Body of pancreas (tissue), 4 donors: ENCODE data around the gene INTS11. TPM values are rescaled to one million over a fixed set of nuclear protein-coding genes. Genes with fewer than 3 reads are reported as not detected.

Experiments
- ATAC-seq: fragments of 150-250 bp; one replicate; pipeline ENCODE4 v1.9.1; 2016
- DNase-seq, 4 donors: peaks; one replicate each; pipeline ENCODE4 v3.0.0-alpha.2; 2019
- H3K27ac ChIP-seq, 4 donors: fragments of 200-600 bp; sonication (generic); 1 replicate in 3 of 4; 2 replicates in 1 of 4; pipeline versions ENCODE4 v1.5.1 to v1.6.1; 2016 to 2019; ENCODE audit warnings: mild to moderate bottlenecking in 1 of 4, mixed read lengths in 1 of 4, moderate library complexity in 1 of 4
- H3K27me3 ChIP-seq, 2 donors: fragments of 200-600 bp; sonication (generic); one replicate each; pipeline ENCODE4 v1.6.0; 2016; ENCODE audit warnings: mild to moderate bottlenecking in 1 of 2
- H3K36me3 ChIP-seq, 2 donors: fragments of 200-600 bp; sonication (generic); replicated peaks in 1 of 2; 2 replicates each; pipeline ENCODE4 v1.5.1; 2016; ENCODE audit warnings: low read depth in 2 of 2; ENCODE audit not compliant: insufficient read depth in 1 of 2
- H3K4me1 ChIP-seq: fragments of 200-600 bp; sonication (generic); one replicate; pipeline ENCODE4 v1.6.0; 2016
- H3K4me3 ChIP-seq, 2 donors: fragments of 200-600 bp; sonication (generic); 1 replicate in 1 of 2; 2 replicates in 1 of 2; pipeline ENCODE4 v1.5.1; 2016 to 2019
- H3K9me3 ChIP-seq, 3 donors: fragments of 200-600 bp; sonication (generic); 1 replicate in 2 of 3; 2 replicates in 1 of 3; pipeline ENCODE4 v1.5.1; 2016
- POLR2A ChIP-seq, 3 donors: fragments of 450-650 bp; IDR thresholded peaks; one replicate each; pipeline ENCODE4 v1.6.1; 2016; ENCODE audit warnings: antibody characterized with exemption in 3 of 3, mild to moderate bottlenecking in 2 of 3
- WGBS, 2 donors: methylation state at CpG; one replicate each; pipeline ENCODE4 v1.1.5; 2017; 5-methylcytosine and 5-hydroxymethylcytosine counted together
- intact Hi-C: fragments of 100-400 bp; cut with DNase I; formaldehyde crosslinking; loops from one replicate; pipeline ENCODE4 v1.15.1; 2023
- total RNA-seq, 2 donors: library from RNA; depleted of rRNA; stranded (reverse); fragments of >200 nt; gene quantifications; one replicate each; pipeline ENCODE4 v1.1.0, GENCODE V29; 2016
- TF ChIP-seq, protein P1 (sequence below), 7 experiments: fragments of 450-650 bp in 4 of 7; fragments of 200-600 bp in 3 of 7; sonication (generic) in 3 of 7; IDR thresholded peaks; one replicate each; pipeline ENCODE4 v1.5.1; 2016 to 2019; ENCODE audit warnings: antibody characterized with exemption in 7 of 7

The INTS11 gene
- total RNA-seq, 2 donors from 2014 or later = 89.0 to 189 TPM

- no peak for DNase-seq
- Histone ChIP-seq H3K27me3 (peaks cover 0 to 25% of the 10 kb centered on the region in 2 donors), H3K27ac (peak overlapping the region in 2 of 4 donors; percentile 25 to 59), H3K4me1 (peaks cover 20% of the 10 kb centered on the region), H3K4me3 (no peak overlapping the region), H3K36me3 (no peaks in the 10 kb centered on the region), H3K9me3 (no peaks in the 10 kb centered on the region)
- intact Hi-C loops = no loop called here
- no peak for ATAC-seq
- WGBS, 2 donors = 19 to 55% methylated on average over 4 to 18 of the region's 18 CpGs
- no peak for TF ChIP-seq POLR2A (IDR thresholded peaks at IDR 0.05)
- TF ChIP-seq, protein P1, sequence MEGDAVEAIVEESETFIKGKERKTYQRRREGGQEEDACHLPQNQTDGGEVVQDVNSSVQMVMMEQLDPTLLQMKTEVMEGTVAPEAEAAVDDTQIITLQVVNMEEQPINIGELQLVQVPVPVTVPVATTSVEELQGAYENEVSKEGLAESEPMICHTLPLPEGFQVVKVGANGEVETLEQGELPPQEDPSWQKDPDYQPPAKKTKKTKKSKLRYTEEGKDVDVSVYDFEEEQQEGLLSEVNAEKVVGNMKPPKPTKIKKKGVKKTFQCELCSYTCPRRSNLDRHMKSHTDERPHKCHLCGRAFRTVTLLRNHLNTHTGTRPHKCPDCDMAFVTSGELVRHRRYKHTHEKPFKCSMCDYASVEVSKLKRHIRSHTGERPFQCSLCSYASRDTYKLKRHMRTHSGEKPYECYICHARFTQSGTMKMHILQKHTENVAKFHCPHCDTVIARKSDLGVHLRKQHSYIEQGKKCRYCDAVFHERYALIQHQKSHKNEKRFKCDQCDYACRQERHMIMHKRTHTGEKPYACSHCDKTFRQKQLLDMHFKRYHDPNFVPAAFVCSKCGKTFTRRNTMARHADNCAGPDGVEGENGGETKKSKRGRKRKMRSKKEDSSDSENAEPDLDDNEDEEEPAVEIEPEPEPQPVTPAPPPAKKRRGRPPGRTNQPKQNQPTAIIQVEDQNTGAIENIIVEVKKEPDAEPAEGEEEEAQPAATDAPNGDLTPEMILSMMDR (IDR thresholded peaks at IDR 0.05) = no peak
Observed at GRCh38 chr1:1357871-1358432, 33.5 kb upstream of the INTS11 start.

GRCh38 chr1:1356796-1357401, 32.4 kb upstream of the INTS11 start:
- WGBS, 2 donors = 0 to 51% methylated on average over 2 to 19 of the region's 26 CpGs
- intact Hi-C loops = no loop called here
- DNase-seq (peak in 1 of 4 donors; percentile 18), ATAC-seq (no peak)
- H3K27me3 ChIP-seq = peaks cover 0 to 32% of the 10 kb centered on the region in 2 donors
- peaks cover 22% of the 10 kb centered on the region for H3K4me1 ChIP-seq
- no peaks in the 10 kb centered on the region for H3K36me3 ChIP-seq
- no peak overlapping the region for H3K4me3 ChIP-seq
- H3K9me3 ChIP-seq = no peaks in the 10 kb centered on the region
- no peak for TF ChIP-seq POLR2A (IDR thresholded peaks at IDR 0.05)
- TF ChIP-seq, protein P1 (IDR thresholded peaks at IDR 0.05) = no peak
- H3K27ac ChIP-seq = no peak overlapping the region

- Histone ChIP-seq H3K4me3 (no peak overlapping the region), H3K36me3 (no peaks in the 10 kb centered on the region), H3K27me3 (peaks cover 0 to 32% of the 10 kb centered on the region in 2 donors), H3K4me1 (peaks cover 22% of the 10 kb centered on the region), H3K9me3 (no peaks in the 10 kb centered on the region), H3K27ac (no peak overlapping the region)
- 48 to 51% methylated on average over 2 to 6 of the region's 8 CpGs for WGBS, 2 donors
- DNase-seq (no peak), ATAC-seq (no peak)
- intact Hi-C loops = no loop called here
- TF ChIP-seq, protein P1 (IDR thresholded peaks at IDR 0.05) = no peak
- TF ChIP-seq POLR2A (IDR thresholded peaks at IDR 0.05) = no peak
Observed at GRCh38 chr1:1356166-1356795, 31.8 kb upstream of the INTS11 start.

GRCh38 chr1:1355416-1355815, 31.0 kb upstream of the INTS11 start:
- H3K4me3 ChIP-seq = no peak overlapping the region
- ATAC-seq (peak; percentile 30), DNase-seq (peak in 2 of 4 donors; percentile 38 to 47)
- WGBS, 2 donors = 1% methylated on average over 19 of the region's 52 CpGs; no CpG with 5 or more reads in 1 of the 2 donors
- H3K36me3 ChIP-seq = no peaks in the 10 kb centered on the region
- H3K27ac ChIP-seq = no peak overlapping the region
- no peaks in the 10 kb centered on the region for H3K9me3 ChIP-seq
- intact Hi-C loops = no loop called here
- peaks cover 22% of the 10 kb centered on the region for H3K4me1 ChIP-seq
- TF ChIP-seq POLR2A (IDR thresholded peaks at IDR 0.05) = no peak
- TF ChIP-seq, protein P1 (IDR thresholded peaks at IDR 0.05) = no peak
- peaks cover 0 to 32% of the 10 kb centered on the region in 2 donors for H3K27me3 ChIP-seq
